ENCODE results near the gene SLC6A1. TPM values are rescaled to one million over a fixed set of nuclear protein-coding genes. Genes with fewer than 3 reads are reported as not detected.

The SLC6A1 gene
- total RNA-seq, 1 donor from 2014 or later, result 2.0 TPM

- TF ChIP-seq CTCF (IDR thresholded peaks at IDR 0.05), result no peak
- DNase-seq (ENCODE audit: low spot score), result no peak
- peaks cover 3% of the 10 kb centered on the region for H3K4me1 Mint-ChIP-seq (ENCODE audit: low read depth)
- no peak overlapping the region for H3K4me3 Mint-ChIP-seq (ENCODE audit: unreplicated experiment)
- H3K27me3 Mint-ChIP-seq (ENCODE audit: low read depth), result peaks cover 48% of the 10 kb centered on the region
- no peak overlapping the region for H3K27ac Mint-ChIP-seq (ENCODE audit: unreplicated experiment)
- no peaks in the 10 kb centered on the region for H3K36me3 Mint-ChIP-seq (ENCODE audit: low read depth)
- H3K9me3 Mint-ChIP-seq (ENCODE audit: low read depth), result no peaks in the 10 kb centered on the region
Measured at GRCh38 chr3:11014253-11014652, 21.7 kb downstream of the SLC6A1 start.

GRCh38 chr3:11014752-11015151 lies 22.2 kb downstream of the SLC6A1 start:
- Mint-ChIP-seq H3K4me1 (ENCODE audit: low read depth) (peaks cover 3% of the 10 kb centered on the region), H3K9me3 (ENCODE audit: low read depth) (no peaks in the 10 kb centered on the region), H3K27me3 (ENCODE audit: low read depth) (peaks cover 53% of the 10 kb centered on the region), H3K36me3 (ENCODE audit: low read depth) (no peaks in the 10 kb centered on the region), H3K27ac (ENCODE audit: unreplicated experiment) (no peak overlapping the region), H3K4me3 (ENCODE audit: unreplicated experiment) (no peak overlapping the region)
- DNase-seq (ENCODE audit: low spot score), result no peak
- no peak for TF ChIP-seq CTCF (IDR thresholded peaks at IDR 0.05)

GRCh38 chr3:11015369-11015768 lies 22.8 kb downstream of the SLC6A1 start:
- no peak for TF ChIP-seq CTCF (IDR thresholded peaks at IDR 0.05)
- H3K9me3 Mint-ChIP-seq (ENCODE audit: low read depth), result no peaks in the 10 kb centered on the region
- peaks cover 2% of the 10 kb centered on the region for H3K4me1 Mint-ChIP-seq (ENCODE audit: low read depth)
- H3K27me3 Mint-ChIP-seq (ENCODE audit: low read depth), result peaks cover 57% of the 10 kb centered on the region
- no peak overlapping the region for H3K4me3 Mint-ChIP-seq (ENCODE audit: unreplicated experiment)
- no peaks in the 10 kb centered on the region for H3K36me3 Mint-ChIP-seq (ENCODE audit: low read depth)
- no peak overlapping the region for H3K27ac Mint-ChIP-seq (ENCODE audit: unreplicated experiment)
- no peak for DNase-seq (ENCODE audit: low spot score)

- no peak for TF ChIP-seq CTCF (IDR thresholded peaks at IDR 0.05)
- DNase-seq (ENCODE audit: low spot score), result no peak
- no peak overlapping the region for H3K27ac Mint-ChIP-seq (ENCODE audit: unreplicated experiment)
- H3K9me3 Mint-ChIP-seq (ENCODE audit: low read depth), result no peaks in the 10 kb centered on the region
- H3K4me3 Mint-ChIP-seq (ENCODE audit: unreplicated experiment), result no peak overlapping the region
- H3K4me1 Mint-ChIP-seq (ENCODE audit: low read depth), result no peaks in the 10 kb centered on the region
- peaks cover 64% of the 10 kb centered on the region for H3K27me3 Mint-ChIP-seq (ENCODE audit: low read depth)
- H3K36me3 Mint-ChIP-seq (ENCODE audit: low read depth), result no peaks in the 10 kb centered on the region
Measured at GRCh38 chr3:11016727-11017126, 24.2 kb downstream of the SLC6A1 start.

DNA sequence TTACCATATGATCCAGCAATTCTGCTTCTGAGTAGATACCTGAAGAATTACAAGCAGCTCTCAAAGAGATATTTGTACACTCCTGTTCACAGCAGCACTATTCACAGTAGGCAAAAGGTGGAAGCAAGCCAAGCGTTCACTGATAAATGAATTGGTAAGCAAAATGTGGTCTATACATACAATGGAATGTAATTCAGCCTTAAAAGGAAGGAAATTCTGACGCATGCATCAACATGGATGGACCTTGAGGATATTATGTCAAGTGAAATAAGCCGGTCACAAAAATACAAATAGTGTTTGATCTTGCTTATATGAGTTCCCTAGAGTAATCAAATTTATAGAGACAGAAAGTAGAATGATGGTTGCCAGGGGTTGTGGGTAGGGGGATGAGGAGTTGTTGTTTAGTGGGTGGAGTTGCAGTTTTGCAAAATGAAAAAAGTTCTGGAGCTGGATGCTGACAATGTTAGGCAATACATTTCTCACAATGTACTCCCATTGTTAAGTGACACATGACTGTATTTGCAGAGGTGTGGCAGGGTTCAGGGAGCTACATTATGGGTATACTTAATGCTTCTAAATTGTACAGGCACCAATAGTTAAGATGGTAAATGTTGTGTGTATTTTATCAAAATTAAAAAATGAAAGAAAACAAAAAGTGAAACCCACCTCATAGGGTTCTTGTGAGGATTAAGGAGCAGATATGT lies 26.7 kb downstream of the SLC6A1 start:
- Mint-ChIP-seq H3K4me1 (ENCODE audit: low read depth) (no peaks in the 10 kb centered on the region), H3K27me3 (ENCODE audit: low read depth) (peaks cover 73% of the 10 kb centered on the region), H3K36me3 (ENCODE audit: low read depth) (no peaks in the 10 kb centered on the region), H3K27ac (ENCODE audit: unreplicated experiment) (no peak overlapping the region), H3K4me3 (ENCODE audit: unreplicated experiment) (no peak overlapping the region), H3K9me3 (ENCODE audit: low read depth) (no peaks in the 10 kb centered on the region)
- TF ChIP-seq CTCF (IDR thresholded peaks at IDR 0.05), result no peak
- no peak for DNase-seq (ENCODE audit: low spot score)

All from chondrocyte (in vitro differentiated cells).